Subcutaneous adipose tissue (tissue), 4 donors: ENCODE results near the gene METTL6. TPM values are rescaled to one million over a fixed set of nuclear protein-coding genes. Genes with fewer than 3 reads are reported as not detected.

Experiments used
- total RNA-seq, 4 donors: library from RNA; depleted of rRNA; stranded (reverse); fragments of >200 nt; gene quantifications; one replicate each; pipeline ENCODE4 v1.1.0, GENCODE V29; 2016
- TF ChIP-seq, protein P1 (sequence below): fragments of 450-650 bp; IDR thresholded peaks from one replicate; pipeline ENCODE4 v1.5.1; 2016; ENCODE audit warnings: low read depth, mild to moderate bottlenecking, control low read depth, antibody characterized with exemption, moderate library complexity

Gene METTL6
- total RNA-seq, 4 donors from 2014 or later = 6.0 to 15.8 (median 13.1) TPM

DNA sequence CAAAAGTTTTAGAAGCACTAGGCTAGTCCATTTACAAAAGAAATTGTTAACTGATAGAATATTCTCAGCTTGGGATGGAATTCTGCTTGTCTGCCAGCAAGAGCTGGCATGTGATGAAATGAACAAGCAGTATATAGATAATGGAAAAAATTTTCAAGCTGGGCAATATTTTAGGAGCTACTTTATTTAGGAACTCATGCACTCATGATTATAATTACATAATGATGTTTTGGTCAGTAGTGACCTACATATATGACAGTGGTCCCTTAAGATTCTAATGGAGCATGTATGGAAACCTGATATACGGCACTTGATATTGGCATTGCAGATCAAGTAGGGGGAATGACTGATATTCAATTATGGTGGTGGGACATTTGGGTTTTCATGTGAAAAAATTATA, 6.2 kb upstream of the METTL6 start:
- TF ChIP-seq, protein P1, sequence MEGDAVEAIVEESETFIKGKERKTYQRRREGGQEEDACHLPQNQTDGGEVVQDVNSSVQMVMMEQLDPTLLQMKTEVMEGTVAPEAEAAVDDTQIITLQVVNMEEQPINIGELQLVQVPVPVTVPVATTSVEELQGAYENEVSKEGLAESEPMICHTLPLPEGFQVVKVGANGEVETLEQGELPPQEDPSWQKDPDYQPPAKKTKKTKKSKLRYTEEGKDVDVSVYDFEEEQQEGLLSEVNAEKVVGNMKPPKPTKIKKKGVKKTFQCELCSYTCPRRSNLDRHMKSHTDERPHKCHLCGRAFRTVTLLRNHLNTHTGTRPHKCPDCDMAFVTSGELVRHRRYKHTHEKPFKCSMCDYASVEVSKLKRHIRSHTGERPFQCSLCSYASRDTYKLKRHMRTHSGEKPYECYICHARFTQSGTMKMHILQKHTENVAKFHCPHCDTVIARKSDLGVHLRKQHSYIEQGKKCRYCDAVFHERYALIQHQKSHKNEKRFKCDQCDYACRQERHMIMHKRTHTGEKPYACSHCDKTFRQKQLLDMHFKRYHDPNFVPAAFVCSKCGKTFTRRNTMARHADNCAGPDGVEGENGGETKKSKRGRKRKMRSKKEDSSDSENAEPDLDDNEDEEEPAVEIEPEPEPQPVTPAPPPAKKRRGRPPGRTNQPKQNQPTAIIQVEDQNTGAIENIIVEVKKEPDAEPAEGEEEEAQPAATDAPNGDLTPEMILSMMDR = no peak

DNA sequence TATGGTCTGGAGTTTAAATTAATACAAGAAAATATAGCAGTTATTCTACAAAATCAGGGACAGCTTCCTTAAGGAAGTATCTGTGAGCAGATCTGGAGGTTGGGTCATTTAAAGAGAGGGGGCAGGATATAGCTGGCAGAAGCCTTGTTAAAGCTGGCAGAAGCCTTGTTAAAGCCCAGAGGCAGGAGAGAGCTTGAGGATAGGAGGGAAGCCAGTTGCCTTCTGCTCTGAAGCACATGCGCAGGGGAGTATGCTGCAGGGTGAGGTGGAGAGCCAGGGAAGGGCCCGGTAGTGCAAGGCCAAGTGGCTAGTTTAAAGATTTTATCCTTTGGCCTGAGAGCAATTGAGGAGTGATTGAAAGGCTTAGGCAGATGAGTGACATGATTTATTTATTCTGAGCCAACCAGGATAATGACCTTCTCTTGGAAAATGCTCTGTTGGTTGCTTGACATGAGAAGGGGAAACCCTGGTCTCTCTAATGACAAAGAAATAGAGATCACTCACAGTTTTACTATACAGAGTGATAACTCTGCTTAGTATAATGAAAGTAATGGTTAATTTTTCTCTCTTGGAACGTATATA, 4.0 kb upstream of the METTL6 start:
- TF ChIP-seq, protein P1 = no peak

DNA sequence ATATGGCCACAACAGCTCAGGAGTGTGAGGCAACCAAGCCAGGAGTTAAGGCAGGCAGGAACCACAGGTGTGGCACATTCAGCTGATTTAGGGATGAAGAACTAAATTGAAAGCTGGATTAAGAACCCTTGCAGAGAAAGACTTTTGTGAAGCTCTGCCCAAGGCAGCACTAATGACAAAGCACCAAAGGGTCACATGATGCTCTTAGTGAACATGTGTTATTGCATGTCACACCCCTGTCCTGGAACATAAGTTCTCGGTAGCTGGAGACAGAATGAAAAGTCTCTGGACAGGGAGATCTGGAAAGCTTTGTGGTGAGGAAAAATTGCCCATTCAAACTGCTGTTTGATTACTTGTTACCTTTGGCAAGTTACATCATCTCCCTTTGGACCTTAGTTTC, 3.3 kb upstream of the METTL6 start:
- TF ChIP-seq, protein P1 = no peak

DNA sequence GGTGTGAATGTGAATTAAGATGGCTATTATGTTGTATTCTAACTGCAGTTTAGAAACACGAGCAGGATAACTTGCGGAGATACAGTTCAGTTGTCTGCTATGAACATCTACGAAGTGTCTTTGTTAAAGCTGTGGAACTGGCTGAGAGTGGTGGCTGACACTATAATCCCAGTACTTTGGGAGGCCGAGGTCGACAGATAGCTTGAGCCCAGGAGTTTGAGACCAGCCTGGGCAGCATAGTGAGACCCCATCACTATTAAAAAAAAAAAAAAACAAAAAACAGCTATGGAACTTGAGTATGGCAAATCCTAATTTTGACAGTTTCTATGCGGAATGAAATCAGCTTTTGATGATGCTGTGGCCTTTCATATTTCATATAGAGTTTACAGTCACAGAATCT, 1.7 kb upstream of the METTL6 start:
- TF ChIP-seq, protein P1 = no peak

DNA sequence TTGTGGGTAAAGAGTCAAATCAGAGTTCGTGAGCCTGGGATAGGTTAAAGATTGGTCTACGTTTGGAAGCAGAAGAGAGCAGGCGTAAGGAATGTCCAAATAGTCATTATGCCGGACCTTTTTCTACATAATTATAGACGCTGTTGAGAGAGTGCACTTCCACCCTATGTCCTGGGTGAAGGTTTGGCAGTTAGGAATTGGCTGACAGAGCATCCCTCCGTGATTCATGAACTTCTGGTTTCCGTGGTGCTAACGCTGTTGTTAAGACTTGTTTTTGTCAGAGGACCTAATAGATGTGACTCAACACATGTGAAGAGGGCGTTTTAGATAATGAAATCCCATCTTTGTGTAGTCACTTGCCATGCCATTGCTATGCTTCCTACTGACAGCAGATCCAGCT, 1.2 kb upstream of the METTL6 start:
- TF ChIP-seq, protein P1 = no peak

DNA sequence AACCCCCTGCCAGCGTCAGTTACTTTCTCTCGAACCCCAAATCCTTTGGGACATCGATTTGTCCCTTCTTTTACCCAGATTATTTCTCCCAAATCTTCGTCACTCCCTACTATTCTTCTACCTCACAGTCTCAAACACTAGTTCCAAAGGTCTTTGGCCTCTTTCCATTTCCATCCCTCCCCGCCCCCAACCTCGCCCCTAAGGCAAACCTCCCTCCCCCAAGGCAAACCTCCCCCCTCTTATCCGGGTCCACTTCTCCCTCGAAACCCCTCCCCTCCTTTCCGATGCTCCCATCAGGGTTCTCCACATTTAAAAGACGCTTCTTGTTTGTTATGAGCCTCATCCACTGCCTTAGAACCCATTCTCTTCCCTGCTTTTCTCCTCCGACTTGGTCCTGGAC, 637 bp upstream of the METTL6 start:
- TF ChIP-seq, protein P1 = no peak

DNA sequence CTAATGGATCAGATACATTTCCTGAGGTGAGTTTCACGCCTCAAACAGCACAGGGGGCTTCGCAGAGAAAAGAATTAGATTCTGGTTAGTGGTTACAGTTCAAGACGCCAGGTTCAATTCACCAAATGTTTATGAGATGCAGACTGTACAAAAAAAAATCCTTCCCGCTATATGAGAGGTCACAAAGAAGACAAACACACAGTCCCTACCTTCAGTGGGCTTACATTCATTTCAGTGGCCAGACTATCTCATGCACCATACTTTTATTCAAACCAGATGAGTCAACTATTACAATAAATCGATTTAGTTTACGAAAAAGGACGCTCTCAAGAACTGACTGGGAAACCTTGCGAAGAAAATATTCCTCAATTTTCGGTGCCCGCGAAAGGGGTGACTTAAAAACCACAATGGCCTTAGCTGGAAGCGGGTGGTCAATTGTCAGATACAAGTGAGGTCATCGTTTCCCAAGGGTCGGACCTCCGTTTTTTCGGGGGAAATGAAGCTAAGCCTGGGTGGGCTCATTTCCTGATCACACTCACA, 695 bp downstream of the METTL6 start:
- TF ChIP-seq, protein P1 = no peak
